ENCODE data around the gene ATF4.
A peak's percentile ranks its signal among the peaks of the same experiment; 100 is the strongest.

ATF4 gene

DNA sequence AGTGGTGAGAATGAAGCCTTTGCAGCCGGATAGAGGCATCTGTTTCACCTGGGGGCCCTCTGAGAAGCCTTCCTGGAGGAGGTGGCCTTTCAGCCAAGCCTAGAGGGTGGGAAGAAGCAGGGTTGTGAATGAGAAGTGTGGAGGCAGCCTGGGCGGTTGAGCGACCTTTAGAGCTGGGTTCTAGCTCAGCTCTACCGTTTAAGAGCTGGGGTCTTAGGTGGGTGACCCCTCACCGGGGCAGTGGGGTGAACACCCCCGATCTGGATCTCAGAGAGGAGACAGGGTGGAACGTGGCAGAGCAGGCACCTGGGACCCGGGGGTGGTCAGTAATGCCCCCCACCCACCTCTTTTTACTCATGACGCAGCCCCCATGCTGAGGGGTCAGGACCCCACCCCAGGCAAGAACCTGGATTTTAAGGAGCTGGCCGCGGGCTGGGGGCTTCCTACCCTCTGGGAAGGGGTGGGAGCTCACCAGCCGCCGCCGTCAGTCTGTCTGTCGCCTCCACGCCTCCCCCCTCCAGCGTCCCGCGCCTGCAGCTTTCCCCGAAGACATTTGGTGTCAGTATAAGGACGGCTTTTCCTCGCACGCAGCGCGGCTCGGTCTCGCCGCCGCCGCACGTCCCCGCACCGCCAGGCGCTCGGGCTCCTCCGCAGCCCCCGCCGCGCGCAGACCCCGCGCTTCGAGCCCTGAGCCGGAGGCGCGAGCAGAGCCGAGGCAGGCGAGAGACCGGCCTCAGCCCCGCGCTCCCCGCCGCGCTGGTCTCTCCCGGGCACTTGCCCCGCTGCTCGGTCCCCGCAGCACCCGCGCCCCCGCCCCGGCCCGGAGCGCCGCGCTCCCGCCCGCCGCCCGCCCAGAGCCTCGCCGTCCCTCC is 36.8 kb downstream of the ATF4 start:
- DNase-seq (ENCODE audit: low spot score): no peak
- TF ChIP-seq, protein P1, sequence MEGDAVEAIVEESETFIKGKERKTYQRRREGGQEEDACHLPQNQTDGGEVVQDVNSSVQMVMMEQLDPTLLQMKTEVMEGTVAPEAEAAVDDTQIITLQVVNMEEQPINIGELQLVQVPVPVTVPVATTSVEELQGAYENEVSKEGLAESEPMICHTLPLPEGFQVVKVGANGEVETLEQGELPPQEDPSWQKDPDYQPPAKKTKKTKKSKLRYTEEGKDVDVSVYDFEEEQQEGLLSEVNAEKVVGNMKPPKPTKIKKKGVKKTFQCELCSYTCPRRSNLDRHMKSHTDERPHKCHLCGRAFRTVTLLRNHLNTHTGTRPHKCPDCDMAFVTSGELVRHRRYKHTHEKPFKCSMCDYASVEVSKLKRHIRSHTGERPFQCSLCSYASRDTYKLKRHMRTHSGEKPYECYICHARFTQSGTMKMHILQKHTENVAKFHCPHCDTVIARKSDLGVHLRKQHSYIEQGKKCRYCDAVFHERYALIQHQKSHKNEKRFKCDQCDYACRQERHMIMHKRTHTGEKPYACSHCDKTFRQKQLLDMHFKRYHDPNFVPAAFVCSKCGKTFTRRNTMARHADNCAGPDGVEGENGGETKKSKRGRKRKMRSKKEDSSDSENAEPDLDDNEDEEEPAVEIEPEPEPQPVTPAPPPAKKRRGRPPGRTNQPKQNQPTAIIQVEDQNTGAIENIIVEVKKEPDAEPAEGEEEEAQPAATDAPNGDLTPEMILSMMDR (IDR thresholded peaks at IDR 0.05; ENCODE audit: extremely low read depth, missing control alignments): no peak

DNA sequence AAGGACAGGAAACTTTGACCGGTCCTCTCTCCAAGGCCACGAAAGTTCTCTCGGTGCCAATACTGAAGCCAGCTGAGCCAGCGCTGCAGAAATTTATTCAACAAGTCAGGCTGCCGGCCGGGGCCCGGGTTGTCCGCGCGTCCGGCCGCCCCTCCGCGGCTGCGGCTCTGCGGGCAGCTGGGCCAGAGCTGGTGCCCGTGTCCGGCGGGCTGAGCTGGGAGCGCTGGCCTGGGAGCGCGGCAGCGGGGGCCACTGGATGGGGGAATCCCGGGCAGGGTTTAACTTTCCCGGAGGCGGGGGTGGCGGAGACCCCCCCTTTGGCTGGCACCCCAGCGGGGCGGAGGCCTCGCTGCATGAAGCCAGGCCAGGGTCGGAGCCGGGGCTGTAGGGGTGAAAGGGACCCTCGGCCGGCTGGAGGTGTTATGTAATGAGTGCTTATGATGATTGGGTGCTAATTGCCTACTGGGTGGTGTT is 37.9 kb downstream of the ATF4 start:
- TF ChIP-seq, protein P1 (IDR thresholded peaks at IDR 0.05; ENCODE audit: extremely low read depth, missing control alignments): no peak
- DNase-seq (ENCODE audit: low spot score): no peak

DNA sequence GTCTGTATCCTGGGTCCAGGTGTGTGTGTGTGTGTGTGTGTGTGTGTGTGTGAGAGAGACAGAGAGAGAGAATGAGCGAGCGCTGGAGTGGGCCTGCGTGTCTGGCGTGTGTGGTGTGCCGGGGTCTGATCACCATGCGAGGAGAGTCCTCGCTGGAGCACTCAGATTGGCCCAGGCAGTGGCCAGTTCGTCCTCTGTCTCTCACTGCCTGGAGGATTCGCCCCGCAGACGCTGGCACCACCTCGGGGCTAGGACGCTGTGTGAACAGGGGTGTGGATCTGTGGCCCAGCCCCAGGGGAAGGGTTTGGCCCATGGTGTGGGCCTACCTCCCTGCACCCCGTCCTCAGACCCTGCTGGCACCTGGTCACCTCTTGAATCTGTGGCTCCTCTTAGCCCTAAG is 38.6 kb downstream of the ATF4 start:
- DNase-seq (ENCODE audit: low spot score): no peak
- TF ChIP-seq, protein P1 (IDR thresholded peaks at IDR 0.05; ENCODE audit: extremely low read depth, missing control alignments): no peak

DNA sequence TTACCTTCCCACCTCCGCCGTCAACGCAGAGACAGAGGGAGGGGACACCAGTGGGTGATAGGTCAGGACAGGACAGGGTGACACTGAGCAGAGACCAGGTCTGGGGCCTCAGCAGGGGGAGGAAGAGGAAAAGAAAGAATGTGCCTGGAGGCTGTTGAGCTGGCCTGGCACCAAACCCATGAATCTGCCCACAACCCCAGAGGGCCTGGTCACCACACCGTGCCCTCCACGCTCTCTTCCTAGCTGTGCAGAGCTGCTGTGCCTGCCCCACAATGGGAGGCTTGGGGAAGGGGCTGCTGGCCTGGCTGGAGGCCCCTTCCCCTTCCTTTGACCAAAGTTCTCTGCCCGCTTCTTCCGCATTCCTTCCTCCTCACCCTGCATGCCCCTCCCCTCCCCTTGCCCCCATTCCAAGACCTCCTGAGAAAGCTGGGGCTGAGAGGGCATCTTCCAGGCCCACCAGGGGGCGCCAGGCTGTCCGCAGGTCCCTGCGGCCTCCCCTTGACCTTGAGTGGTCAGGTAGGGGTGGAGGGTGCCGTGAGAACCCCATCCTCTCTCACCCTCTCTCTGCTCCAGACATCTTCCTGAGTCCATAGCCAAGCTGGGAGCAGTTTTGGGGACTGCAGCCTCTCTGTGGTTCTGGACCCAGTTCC is 39.2 kb downstream of the ATF4 start:
- TF ChIP-seq, protein P1 (IDR thresholded peaks at IDR 0.05; ENCODE audit: extremely low read depth, missing control alignments): peak; percentile 52
- peak; percentile 63 for DNase-seq (ENCODE audit: low spot score)

DNA sequence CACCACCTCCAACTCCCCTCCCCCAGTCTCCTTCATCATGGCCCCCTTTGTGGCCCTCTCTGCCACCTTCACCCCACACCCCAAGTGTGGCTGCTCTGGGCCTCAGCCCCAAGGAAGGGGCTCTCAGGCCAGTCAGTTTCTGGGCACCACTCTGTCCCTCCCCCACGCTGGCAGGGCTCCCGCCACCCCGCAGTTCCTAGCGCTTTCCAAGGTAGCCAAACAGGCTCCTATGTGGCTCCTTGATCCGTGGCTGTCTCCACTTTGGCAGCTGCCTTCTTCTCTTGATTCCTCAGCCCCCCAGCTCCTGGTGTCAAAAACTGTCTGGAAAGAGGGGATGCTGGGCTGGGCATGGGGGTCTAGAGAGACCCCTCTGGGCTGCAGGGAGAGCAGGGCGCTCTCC is 39.8 kb downstream of the ATF4 start:
- TF ChIP-seq, protein P1 (IDR thresholded peaks at IDR 0.05; ENCODE audit: extremely low read depth, missing control alignments): no peak
- no peak for DNase-seq (ENCODE audit: low spot score)

DNA sequence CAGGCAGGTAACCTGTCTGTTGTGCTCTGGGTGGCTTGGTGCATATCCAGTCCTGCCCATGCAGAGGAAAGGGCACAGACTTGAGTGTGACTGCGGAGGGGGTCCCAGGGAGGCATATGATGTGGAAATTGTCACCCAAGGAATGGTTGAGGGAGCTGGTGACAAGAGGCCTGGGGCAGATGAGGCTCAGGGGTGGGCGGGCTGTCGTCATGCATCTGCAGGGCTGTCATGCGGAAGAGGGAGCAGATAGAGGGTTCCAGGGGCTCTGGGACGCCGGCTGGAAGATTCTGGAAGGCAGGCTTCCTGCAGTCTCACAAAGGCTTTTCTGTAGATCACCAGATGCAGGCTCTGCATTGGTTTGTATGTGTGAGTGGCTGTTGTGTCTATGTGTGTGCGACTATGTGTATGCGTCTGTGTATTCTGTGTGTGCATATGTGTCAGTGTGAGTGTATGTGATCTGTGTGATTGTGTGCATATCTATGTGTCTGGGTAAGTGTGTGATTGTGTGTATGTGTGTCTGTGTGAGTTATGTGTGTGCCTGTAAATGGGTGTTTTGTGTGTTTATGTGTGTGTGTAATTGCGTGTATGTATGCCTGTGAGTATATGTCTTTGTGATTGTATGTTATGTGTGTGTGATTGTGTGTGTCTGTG is 42.6 kb downstream of the ATF4 start:
- no peak for DNase-seq (ENCODE audit: low spot score)
- TF ChIP-seq, protein P1 (IDR thresholded peaks at IDR 0.05; ENCODE audit: extremely low read depth, missing control alignments): no peak
